HepG2 (cell line): ENCODE measurements around the gene NFATC4. TPM values are rescaled to one million over a fixed set of nuclear protein-coding genes. Genes with fewer than 3 reads are reported as not detected.
A peak's percentile ranks its signal among the peaks of the same experiment; 100 is the strongest.

Experiments
- DBP ChIP-seq: sonication (generic); formaldehyde crosslinking; IDR thresholded peaks from 2 replicates; pipeline ENCODE4 v1.4.0; 2020; ENCODE audit warnings: missing genetic modification reagents; ENCODE audit errors: not compliant biosample characterization
- DPF2 ChIP-seq: sonication (generic); formaldehyde crosslinking; IDR thresholded peaks from 2 replicates; pipeline ENCODE4 v1.4.0; 2020; ENCODE audit warnings: mild to moderate bottlenecking, low read depth, missing genetic modification reagents, borderline replicate concordance
- FOXA1 ChIP-seq, 2 experiments: fragments of 450-650 bp in 1 of 2; sonication (generic) in 1 of 2; formaldehyde crosslinking in 1 of 2; IDR thresholded peaks; 2 replicates each; pipeline versions ENCODE4 v1.4.0 to v1.6.1; 2016 to 2020; ENCODE audit warnings: missing genetic modification reagents in 1 of 2
- FOXO4 ChIP-seq: sonication (generic); formaldehyde crosslinking; conservative IDR thresholded peaks from 2 replicates; pipeline ENCODE4 v1.8.1; 2023; ENCODE audit warnings: missing genetic modification reagents
- GATA4 ChIP-seq: sonication (generic); IDR thresholded peaks from 2 replicates; pipeline ENCODE4 v1.6.1; 2016; ENCODE audit warnings: antibody characterized with exemption, low read depth, borderline replicate concordance
- KDM5B ChIP-seq: sonication (generic); formaldehyde crosslinking; IDR thresholded peaks from 2 replicates; pipeline ENCODE4 v1.4.0; 2020; ENCODE audit warnings: missing genetic modification reagents, mild to moderate bottlenecking, borderline replicate concordance
- MIER2 ChIP-seq: IDR thresholded peaks from 2 replicates; pipeline ENCODE4 v1.6.1; 2016; ENCODE audit warnings: missing biosample characterization, missing genetic modification reagents
- NR2C2 ChIP-seq: sonication (generic); formaldehyde crosslinking; IDR thresholded peaks from 2 replicates; pipeline ENCODE4 v1.4.0; 2020; ENCODE audit warnings: missing genetic modification reagents, mild to moderate bottlenecking, moderate library complexity, borderline replicate concordance
- PBX3 ChIP-seq: sonication (generic); formaldehyde crosslinking; IDR thresholded peaks from 2 replicates; pipeline ENCODE4 v1.8.1; 2023; ENCODE audit warnings: missing genetic modification reagents, inconsistent platforms, borderline replicate concordance
- SNAI1 ChIP-seq: sonication (generic); formaldehyde crosslinking; IDR thresholded peaks from 2 replicates; pipeline ENCODE4 v1.5.0; 2020; ENCODE audit warnings: mild to moderate bottlenecking, missing genetic modification reagents, borderline replicate concordance
- ZMAT3 ChIP-seq: sonication (generic); formaldehyde crosslinking; conservative IDR thresholded peaks from 2 replicates; pipeline ENCODE4 v1.7.0; 2021; ENCODE audit warnings: missing genetic modification reagents
- ZMYM4 ChIP-seq: sonication (generic); formaldehyde crosslinking; IDR thresholded peaks from 2 replicates; pipeline ENCODE4 v1.8.1; 2023; ENCODE audit warnings: mild to moderate bottlenecking, missing genetic modification reagents
- ZNF292 ChIP-seq: sonication (generic); formaldehyde crosslinking; IDR thresholded peaks from 2 replicates; pipeline ENCODE4 v1.8.1; 2022; ENCODE audit warnings: mild to moderate bottlenecking, low read depth, missing genetic modification reagents, borderline replicate concordance
- ZNF331 ChIP-seq: sonication (generic); formaldehyde crosslinking; IDR thresholded peaks from 2 replicates; pipeline ENCODE4 v1.4.0; 2020; ENCODE audit warnings: missing genetic modification reagents
- ZNF512B ChIP-seq: sonication (generic); formaldehyde crosslinking; IDR thresholded peaks from 2 replicates; pipeline ENCODE4 v1.5.1; 2020; ENCODE audit warnings: missing genetic modification reagents, mild to moderate bottlenecking, borderline replicate concordance
- ZNF570 ChIP-seq: sonication (generic); formaldehyde crosslinking; IDR thresholded peaks from 2 replicates; pipeline ENCODE4 v1.4.0; 2020; ENCODE audit warnings: mild to moderate bottlenecking, missing genetic modification reagents, borderline replicate concordance
- ZNF616 ChIP-seq: sonication (generic); formaldehyde crosslinking; IDR thresholded peaks from 2 replicates; pipeline ENCODE4 v1.5.0; 2020; ENCODE audit warnings: low read depth, mild to moderate bottlenecking, missing genetic modification reagents
- ZNF777 ChIP-seq: sonication (generic); formaldehyde crosslinking; IDR thresholded peaks from 2 replicates; pipeline ENCODE4 v1.4.0; 2020; ENCODE audit warnings: missing genetic modification reagents
- ZNF839 ChIP-seq: sonication (generic); formaldehyde crosslinking; IDR thresholded peaks from 2 replicates; pipeline ENCODE4 v1.4.0; 2020; ENCODE audit warnings: missing genetic modification reagents, mild to moderate bottlenecking, borderline replicate concordance
- ZSCAN12 ChIP-seq: sonication (generic); formaldehyde crosslinking; IDR thresholded peaks from 2 replicates; pipeline ENCODE4 v1.9.0; 2021; ENCODE audit warnings: mild to moderate bottlenecking, missing genetic modification reagents
- polyA plus RNA-seq, 8 experiments: library from polyadenylated mRNA; depleted of rRNA in 3 of 8; stranded (reverse) in 7 of 8; unstranded in 1 of 8; fragments of >200 nt; fragmentation: Illumina TruSeq in 4 of 8; extraction: Trizol in 4 of 8; gene quantifications; 2 replicates each; pipeline versions ENCODE4 v1.2.1 to v1.2.3, GENCODE V29; 2011 to 2016; ENCODE audit warnings: low read depth in 4 of 8, missing spikeins in 1 of 8, mixed read lengths in 1 of 8; ENCODE audit not compliant: insufficient read depth in 1 of 8
- total RNA-seq, 5 experiments: library from RNA; depleted of rRNA; stranded (reverse); fragments of >200 nt; fragmentation: Illumina TruSeq; extraction: Trizol; gene quantifications; 2 replicates each; pipeline ENCODE4 v1.2.3, GENCODE V29; 2016; ENCODE audit warnings: low read depth in 1 of 5

NFATC4 gene
- total and polyA plus RNA-seq, 2 of the 13 experiments (the other 11 are each of a cell fraction or from before 2014, with no cell fraction given) = 0.04 to 0.15 TPM

GRCh38 chr14:24365600-24366412, 2.2 kb upstream of the NFATC4 start (continued):
- TF ChIP-seq PBX3 (CRISPR knock-in tag) = no peak
- TF ChIP-seq ZMAT3 (CRISPR knock-in tag) = peak; percentile 31; the same call in 1 of the 2 replicates
- TF ChIP-seq ZNF292 (CRISPR knock-in tag) = no peak
- peak; percentile 88 for TF ChIP-seq ZNF777 (CRISPR knock-in tag)
- peak; percentile 88 for TF ChIP-seq ZMYM4 (CRISPR knock-in tag)
- TF ChIP-seq ZSCAN12 (CRISPR knock-in tag) = no peak
- TF ChIP-seq KDM5B (CRISPR knock-in tag) = peak; percentile 90; the same call in 1 of the 2 replicates
- TF ChIP-seq DBP = peak; percentile 58
- 0 out of 2 replicates have a peak, but pooled peaks have one; percentile 16 for TF ChIP-seq SNAI1 (CRISPR knock-in tag)
- peak; percentile 92 for TF ChIP-seq ZNF331 (CRISPR knock-in tag)
- peak; percentile 72 for TF ChIP-seq NR2C2 (CRISPR knock-in tag)
- TF ChIP-seq ZNF616 (CRISPR knock-in tag) = no peak
- TF ChIP-seq ZNF570 (CRISPR knock-in tag) = no peak
- no peak for TF ChIP-seq FOXO4
- no peak for TF ChIP-seq FOXA1 (IDR thresholded peaks at IDR 0.05)
- peak; percentile 30; the same call in 1 of the 2 replicates for TF ChIP-seq FOXA1 (CRISPR knock-in tag; IDR thresholded peaks at IDR 0.05)
- TF ChIP-seq DPF2 = peak; percentile 49; the same call in 1 of the 2 replicates
- peak; percentile 85; the same call in 1 of the 2 replicates for TF ChIP-seq MIER2 (CRISPR knock-in tag)
- peak; percentile 96; the same call in 1 of the 2 replicates for TF ChIP-seq ZNF512B (CRISPR knock-in tag)
- no peak for TF ChIP-seq GATA4
- peak; percentile 47; the same call in 1 of the 2 replicates for TF ChIP-seq ZNF839
